ENCODE results near the gene BEGAIN.
A peak's percentile ranks its signal among the peaks of the same experiment; 100 is the strongest.

Gene BEGAIN

DNA sequence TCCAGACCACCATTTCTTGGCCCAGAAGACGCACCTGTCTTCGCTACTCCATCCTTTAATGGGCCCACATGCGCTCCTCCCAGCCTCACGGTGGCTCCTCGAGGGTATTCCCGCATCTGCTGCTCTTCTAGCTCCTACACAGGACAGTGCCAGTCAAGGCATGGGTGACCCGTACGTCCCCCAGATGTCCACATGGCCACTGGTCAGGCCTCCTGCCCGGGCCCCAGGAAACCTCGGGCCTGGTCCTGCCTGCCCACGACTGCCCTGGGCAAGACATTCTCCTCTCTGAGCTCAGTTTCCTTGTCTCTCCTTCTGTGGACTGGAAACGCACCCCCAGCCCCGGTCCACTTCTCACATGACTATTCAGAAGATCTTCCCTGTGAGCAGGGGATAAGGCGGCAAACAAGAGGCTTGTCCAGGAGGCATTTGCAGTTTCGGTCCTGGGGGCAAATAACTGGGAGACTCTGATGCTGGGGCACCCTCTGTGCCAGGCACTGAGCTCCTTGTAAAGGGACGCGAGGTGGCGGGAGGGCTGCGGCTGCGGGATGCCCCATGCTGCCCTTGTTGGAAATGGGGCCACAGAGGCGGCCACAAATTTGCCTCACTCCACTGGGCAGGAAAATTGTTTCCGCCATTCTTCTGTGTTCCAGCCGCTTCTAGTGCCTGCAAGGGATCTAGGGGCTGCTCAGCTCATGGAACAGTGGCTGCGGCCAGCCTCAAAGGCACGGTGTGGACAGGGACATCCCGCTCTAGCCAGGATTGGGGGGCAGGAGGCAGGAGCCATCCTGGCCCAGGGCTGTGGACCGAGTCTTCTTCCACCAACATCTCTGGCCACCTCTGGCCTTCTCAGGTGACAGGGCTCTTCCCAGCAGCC lies 6.8 kb upstream of the BEGAIN start:
- DNase-seq = no peak

DNA sequence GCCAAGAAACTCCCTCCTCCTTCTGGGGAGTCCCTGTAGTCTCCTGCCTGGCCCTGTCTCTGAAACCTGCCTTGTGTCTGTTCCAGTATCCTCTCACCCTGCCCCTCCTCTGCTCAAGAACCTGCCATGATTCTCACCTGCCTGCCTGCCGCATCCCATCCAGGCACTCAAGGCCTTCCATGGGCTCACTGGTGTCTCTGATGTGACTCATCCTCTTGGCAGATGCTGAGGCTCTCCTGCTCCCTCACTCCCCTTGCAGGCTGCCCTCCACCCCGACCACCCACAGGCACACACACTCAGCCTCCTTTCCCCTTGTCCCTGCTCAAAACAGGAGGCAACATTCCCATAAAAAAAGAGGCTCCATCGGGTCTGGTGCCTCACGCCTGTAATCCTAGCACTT lies 5.8 kb upstream of the BEGAIN start:
- DNase-seq = no peak

DNA sequence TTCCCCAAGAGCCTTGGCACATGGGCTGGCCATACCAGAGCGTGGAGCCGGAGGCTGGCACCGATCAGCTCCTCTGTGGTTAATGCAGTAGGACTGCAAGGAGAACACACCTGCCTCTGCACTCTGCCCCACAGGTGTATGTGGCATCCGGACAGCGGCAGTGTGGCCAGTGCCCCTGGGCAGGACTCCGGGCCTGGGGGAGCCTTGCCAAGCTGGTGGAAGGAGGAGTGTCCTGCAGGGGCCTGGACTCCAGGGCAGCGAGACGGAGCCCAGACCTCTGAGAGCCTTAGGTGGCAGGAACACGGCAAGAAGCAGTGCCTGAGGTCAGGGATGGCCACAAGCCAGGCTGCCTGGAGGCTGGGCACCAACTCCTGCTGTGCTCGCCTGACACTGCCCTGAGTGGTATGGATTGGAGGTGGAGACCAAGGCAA lies 5.3 kb upstream of the BEGAIN start:
- DNase-seq = no peak

DNA sequence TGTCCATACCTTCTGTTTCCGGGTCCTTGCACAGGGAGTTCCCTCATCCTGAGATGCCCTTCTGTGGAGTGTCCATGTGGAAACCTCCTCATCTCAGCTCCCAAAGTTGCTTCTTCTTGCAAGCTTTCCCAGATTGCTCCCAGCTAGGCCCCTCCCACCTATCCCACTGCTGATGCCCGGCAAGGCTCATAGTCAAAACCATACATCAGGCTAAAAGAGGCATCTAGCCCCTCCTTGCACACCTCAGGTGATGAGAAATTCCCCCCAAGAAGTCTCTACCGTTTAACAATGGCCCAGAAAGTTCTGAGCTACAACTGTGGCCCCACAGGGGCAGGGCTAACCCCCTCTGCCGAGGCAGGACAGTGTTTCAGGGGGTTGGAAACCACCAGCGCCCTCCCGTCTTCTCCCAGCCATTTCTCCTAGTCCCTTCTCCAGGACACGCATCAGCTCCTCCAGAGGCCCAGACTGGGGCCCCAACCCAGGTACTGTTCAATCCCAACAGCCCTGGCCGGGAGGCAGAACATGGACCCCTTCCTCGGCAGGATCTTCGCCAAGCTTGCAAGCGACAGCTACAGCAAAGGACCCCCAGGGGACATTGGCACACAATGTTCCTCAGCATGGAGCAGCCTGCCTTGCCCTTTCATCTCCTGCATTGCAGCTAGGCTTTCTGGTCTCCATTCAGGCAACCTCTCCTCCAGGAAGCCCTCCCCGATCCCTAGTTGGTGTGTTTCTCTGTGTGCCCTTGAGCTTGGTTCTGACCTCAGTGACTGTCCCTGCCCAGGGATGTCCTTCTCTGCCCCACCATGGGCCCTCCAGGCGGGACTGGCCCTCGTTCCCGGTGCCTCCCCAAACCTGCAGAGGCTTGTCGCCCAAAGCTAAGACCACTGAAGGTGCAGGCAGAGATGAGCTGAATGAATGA lies 4.5 kb upstream of the BEGAIN start:
- DNase-seq = no peak

DNA sequence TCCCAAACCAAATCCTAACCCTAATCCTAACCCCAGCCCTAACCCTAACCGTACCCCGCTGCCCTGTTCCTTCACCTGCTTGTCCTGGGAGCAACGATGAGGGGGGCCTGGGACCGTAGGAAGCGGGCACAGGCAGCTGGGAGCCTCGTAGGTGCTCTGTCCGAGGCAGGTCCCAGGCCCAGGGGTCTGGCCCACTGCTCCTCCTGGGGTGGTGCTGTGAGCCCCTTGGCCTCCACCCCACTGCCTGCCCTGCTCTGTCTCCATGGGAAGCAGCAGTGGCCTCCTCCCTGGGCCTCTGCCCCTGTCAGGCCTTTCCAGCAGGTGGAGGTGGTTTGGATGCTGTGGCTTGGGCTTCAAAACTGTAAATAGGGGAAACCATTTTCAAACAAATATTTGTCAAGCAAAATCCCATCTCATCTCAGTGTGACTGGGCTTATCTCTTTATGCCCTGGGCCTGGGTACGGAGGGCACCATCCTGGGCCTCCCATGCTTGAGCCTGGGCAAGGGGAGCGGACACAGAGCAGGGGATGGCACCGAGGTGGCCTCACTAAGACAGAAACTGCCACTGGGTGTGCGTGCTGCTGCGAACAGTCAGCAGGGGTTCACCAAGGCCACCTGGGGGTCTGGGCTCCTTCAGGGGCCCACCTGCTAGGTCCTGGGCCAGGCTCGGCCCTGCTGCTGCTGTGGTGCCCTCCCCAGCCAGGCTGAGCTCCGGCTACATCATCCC lies 3.7 kb upstream of the BEGAIN start:
- DNase-seq = no peak

DNA sequence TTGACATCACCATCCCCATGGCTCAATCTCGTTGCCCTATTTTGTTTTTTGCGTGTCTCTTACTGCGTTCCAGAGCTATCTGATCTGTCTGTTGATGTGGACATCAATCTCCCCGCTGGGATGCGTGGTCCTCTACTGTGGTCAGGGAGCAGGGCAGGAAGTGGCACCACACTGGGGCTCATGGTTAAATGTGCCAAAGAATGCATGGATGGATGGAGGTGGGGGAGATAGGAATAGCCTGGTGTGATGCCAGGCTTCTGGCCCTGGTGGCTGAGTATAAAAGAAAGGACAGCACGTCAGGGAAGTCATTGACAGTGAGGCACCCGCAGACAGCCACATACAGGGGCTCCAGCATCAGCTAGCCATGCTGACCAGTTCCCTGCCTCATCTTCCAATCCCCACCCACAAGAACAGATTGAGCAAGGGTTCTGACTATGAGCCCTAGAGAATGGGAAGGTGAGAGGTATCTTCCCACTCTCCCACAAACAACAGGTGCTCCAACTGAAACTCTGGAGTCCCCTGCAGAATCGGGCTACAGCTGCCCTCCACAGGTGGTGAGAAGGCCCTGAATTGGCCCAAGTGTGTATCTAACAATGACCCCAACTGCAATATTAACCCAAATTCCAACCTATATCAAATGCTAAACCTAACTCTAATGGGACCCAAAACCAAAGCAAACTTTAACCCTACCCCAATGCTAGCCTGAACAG lies 2.7 kb upstream of the BEGAIN start:
- DNase-seq = no peak

DNA sequence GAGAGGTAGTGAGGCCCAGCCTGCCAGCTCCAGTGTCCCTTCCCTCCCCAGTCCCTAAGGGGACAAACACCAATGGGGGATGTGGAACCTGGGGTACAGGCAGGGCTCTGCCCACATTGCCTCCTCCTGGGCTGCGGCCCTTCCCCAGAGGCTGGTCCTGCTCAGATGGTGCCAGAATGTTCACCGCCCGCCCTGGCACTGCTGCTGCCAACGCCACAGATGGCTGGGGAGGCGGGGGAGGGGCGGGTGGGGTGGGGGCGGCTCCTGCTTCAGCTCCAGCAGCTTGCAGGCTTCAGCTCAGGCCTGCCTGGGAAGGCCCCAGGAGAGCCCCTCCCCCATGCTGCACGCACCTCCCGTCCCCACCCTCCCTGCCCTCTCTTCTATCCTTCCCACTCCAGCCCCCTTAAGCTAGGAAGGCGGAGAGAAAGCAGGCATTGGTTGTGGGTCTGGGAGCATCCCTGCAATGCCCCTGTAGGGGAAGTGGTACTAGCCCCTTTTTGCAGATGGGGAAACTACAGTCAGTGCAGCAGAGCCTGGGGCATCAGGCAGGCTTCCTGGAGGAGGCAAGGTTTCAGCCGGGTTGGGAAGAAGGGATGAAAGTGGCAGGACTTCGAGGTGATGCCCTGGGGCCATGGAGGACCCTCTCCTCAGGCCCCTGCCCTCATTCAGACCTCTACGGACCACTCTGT lies 2.0 kb upstream of the BEGAIN start:
- peak; percentile 76 for DNase-seq

DNA sequence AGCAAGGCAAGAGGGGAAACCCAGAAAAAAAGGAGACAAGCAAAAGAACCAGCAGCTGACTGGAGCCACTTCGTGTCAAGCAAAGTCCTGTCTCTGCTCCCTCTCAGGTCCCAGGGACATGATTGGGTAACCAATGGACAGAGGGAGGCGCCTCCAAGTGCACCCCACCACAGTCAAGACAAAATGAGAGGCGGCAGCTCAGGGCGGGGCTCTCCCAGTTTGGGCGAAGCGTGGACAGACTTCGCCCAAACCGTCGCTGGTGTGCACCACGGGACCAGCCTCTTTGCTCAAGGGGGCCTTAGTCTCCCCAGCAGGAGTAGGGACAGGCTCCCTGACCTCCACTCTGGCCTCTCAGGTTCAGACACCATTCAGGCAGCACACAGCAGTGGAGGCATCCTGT lies 1.5 kb upstream of the BEGAIN start:
- DNase-seq = no peak

DNA sequence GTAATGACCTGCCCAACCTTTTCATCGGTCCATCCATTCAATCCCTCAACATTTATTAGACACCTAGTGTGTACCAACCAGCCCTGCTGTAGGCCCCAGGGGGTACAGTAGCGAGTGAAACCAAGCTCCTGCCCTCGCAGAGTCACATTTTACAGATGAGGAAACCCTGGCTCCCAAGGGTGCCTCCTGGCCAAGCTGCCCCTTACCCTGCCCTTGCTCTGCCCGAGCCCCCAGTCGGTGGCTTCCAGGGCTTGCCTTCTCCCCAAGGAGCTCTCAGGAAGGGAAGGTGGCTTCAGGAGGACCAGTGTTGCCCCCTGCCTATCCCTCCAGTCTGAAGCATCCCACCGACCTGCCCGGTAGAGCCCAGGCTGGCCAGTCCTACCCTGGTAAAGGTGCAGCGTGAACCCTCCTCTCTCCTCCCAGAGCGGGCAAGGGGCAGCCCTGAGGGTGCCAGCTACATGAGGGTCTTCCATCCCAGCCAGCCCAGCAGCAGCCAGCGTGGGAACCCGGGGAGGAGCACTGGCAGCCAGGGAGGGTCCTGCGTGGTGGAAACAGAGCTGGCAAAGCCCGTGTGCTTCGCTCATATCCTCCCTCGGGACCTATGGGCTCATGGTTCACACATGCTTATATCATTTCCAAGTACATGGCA lies 670 bp upstream of the BEGAIN start:
- DNase-seq = no peak

DNA sequence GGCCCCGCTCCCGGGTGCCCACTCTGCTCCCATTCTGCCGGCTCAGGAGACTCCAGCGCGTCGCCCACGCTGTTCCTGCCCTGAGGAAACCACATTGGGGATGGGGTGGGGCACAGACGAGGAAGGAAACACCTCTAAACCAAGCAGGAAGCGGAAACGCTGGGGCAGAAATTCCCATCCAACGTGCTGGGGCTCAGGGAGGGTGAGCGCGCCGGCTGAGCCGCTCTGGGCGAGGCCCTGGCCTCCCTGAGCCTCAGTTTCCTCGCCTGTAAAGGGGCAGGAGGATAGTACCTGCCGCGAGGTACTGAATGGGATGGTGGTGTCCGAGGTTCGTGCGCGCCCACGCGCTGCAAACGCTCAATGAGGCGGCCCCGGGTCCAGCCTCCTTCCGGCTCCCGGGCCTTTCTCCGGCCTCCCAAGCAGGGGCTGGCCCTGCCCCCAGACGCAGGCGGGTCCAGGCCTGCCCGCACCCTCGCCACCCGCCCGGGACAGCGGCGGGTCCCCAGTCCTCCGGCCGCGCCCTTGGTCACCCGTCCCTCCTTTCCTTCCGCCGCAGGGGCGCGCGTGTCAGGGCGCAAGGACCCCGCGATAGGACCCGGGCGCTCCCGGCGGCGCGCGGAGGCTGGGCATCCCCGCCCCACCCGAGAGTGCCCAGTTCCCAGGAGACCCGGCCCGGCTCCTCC lies 673 bp downstream of the BEGAIN start:
- no peak for DNase-seq

DNA sequence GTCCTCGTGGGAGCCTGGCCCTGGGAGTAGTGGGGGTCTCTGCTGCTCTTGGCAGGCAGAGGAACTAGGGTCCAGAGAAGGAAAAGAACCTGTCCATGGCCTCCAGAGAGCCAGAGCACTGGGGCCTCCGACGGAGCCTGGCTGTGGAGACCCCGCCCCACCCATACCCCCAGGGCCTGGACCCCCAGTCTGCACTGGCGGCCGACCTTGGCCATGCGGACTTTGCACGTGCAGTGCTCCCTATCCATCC lies 1.1 kb downstream of the BEGAIN start:
- DNase-seq = no peak

DNA sequence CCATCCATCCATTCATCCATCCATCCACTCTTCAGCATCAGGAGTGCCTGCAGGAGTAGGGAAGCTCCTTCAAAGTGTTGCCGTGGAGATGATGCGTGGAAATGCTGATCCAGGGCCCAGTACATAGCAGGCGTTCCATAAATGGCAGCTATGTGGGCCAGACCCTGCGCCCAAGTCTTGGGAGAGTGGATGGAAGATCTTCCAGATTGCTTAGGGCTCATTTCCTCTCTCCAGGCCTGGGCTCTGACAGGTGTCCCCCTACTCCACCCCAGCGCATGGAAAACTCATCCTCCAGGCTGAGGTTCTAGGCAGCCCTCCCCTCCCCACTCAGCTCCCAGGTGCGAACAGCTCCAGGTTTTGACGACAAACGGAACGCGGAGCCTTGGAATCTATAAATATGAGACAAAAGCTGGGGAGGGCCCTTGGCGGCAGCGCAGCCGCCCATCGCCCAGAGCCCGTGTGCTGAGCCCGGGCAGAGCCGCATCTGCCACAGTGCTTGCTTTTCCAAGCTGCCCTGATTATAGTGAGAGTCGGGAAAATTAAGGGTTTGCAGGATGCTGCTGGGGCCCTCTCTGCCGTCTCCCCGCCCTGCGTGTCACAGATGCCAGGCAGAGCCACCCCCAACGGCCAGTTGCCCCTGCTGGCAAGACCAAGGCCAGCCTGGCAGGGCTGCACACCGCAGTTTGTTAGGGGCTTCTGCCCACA lies 1.6 kb downstream of the BEGAIN start:
- DNase-seq = no peak

DNA sequence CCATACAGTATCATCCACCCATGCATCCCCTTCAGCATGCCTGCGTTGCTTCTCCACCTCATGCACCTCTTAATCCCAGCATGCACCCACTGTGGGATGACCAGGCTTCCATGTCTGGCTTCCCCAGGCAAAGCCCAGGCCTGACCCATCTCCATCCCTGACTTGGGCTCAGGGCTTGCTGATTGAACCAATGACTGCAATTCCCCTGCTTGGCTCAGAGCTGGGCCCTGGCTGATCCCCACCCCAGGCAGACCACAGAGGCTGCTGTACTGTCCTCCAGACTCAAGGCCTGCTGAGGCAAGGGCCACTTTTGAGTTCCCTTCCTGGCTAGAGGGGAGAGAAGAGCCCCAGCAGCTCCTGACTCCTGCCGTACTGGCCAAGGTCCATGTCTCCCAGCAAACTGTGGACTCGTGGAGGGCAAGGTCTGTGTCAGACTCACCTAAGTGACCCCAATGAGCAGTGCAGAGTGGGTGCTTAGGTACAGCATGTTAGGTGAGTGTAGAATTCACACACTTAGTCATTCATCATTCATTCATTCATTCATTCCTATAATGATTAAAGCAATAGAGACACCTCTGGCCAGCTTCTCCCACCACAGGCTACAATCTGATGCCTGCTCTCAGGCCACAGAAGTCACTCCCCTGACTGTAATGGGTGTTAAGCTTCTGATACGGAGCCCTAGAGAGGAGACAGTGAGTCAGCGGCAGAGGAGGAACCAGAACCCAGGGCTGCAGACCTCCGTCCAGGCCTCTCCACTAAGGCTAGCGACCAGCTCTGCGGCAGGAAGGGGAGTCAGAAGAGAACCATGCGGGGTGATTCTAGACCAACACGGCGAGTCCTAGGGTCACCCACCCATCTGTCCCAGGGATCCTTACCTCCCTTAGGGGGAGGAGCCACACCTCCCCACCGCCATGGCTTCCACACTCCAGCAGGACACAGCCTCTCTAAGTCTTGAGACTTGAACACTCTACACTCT lies 2.9 kb downstream of the BEGAIN start:
- DNase-seq = no peak

DNA sequence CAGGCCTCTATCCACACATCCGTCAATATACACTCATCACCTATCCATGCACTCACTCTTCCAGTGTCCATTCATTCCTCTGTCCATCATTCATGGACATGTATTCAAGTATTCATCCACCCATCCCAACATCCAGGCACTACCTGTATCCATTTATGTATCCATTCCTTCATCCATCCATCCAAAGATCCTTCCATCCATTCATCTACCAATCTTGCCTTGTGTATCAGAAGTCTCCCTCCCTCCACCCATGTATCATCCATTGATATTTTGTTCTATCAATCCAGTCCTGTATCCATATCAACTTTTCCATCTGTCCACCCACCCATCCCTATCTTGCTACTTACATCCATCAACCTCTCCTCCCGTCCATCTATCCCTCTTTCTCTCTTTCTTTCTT lies 4.0 kb downstream of the BEGAIN start:
- DNase-seq = no peak

DNA sequence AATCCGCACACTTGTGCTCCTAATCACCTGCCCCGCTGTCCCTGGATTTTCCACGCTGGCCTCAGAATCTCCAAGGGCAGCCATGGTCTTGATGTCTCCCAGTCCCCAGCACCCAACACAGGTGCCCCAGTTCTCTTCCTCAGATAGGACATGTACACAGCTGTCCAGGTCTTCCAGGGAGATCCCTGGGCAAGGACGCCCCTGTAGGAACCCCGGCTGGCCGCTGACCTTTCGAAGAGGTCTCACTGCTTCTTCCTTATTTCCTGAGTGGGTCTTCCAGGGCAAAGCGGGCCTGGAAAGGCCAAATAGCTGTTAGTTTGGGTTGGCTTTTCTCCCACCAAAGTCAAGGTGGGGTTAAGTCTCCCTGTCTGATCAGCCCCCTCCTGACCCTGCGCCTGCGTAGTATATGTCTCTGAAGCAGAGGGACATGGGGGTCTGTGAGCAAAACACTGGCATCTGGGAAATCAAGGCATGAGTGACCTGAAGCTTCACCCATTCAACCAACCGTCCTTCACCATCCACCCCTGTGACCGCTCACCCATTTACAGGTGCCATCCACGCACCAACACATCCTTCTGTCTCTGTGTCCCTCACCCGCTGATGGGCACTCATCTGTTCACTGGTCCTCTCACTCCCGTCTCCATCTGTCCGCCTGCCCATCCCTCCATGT lies 4.6 kb downstream of the BEGAIN start:
- no peak for DNase-seq

DNA sequence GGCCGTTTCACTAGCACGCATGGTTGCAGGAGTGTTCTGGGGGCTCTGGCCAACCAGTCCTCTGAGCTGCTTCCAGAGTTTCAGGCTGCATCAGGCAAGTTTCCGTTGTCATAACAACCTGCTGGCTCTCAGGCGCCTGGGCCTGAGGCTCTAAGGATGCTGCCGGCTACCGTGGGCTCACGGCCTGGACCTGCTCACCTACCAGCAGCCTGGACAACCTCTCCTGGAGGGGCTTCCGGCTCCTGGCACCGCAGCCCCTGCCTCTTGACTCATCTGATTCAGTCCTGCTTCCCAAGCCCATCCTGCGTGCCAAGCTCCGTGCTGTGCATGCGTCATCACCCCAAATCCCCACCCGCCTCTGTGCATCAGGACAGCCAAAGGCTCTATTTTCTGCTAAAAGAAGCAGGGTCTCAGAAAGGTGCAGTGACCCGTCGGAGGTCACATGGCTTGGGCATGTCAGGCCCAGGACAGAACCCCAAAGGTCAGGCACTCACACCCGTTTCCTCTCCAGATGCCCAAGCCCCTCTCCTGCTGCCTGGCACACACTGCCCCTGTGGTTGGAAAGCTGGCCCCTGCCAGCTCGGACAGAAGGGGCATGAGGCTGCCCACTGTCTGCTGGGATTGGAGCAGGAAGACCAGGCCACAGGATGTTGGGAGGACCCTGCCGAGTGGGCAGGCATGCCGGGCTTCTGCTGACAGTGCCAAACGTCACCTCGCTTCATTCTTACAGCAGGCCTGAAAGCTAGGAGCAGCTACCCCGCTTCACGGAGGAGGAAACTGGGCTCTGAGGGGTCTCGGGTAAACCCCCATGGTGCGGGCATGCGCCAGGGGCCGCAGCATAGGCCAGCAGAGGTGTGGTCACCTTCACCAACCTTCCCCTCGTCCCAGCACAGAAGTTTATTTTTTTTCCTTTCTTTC lies 5.7 kb downstream of the BEGAIN start:
- no peak for DNase-seq

All from NCI-H524 treated with DMSO at 0.1 percent for 48 hours (cell line).